SK-N-SH (cell line): ENCODE data around the gene SEZ6L2. TPM values are rescaled to one million over a fixed set of nuclear protein-coding genes. Genes with fewer than 3 reads are reported as not detected.
"Not testable (repeated sequence)": the region's sequence is repeated elsewhere in the genome, so short reads cannot be mapped to it uniquely, and the experiment has no call there.

Experiments used
- CTCF ChIA-PET: fragments of 300-600, 350-600 bp; formaldehyde crosslinking; extraction: SDS; loops from one replicate; lab custom pipeline; 2021; lab: Yijun Ruan, JAX
- POLR2A ChIA-PET: fragments of 350-600 bp; sonication (Branson Sonifier 250); formaldehyde crosslinking; extraction: SDS; loops from one replicate; lab custom pipeline; 2020; ENCODE audit warnings: antibody characterized with exemption, inconsistent platforms; lab: Yijun Ruan, JAX
- DNase-seq: peaks from one replicate; pipeline ENCODE4 v3.0.0; 2012
- H2AFZ ChIP-seq: fragments of 200-600 bp; sonication (generic); 2 replicates; pipeline ENCODE4 v1.8.1; 2016; ENCODE audit warnings: antibody characterized with exemption, mild to moderate bottlenecking, low read depth
- H3F3A ChIP-seq: fragments of 200-600 bp; sonication (generic); replicated peaks from 2 replicates; pipeline ENCODE3; 2016; ENCODE audit warnings: antibody characterized with exemption, mild to moderate bottlenecking; ENCODE audit not compliant: insufficient read depth
- H3K27ac ChIP-seq, 2 experiments: fragments of 200-500 bp in 1 of 2; fragments of 200-600 bp in 1 of 2; sonication (Bioruptor generic) in 1 of 2; sonication (generic), shearing (Covaris generic) in 1 of 2; 2 replicates each; pipeline versions ENCODE4 v1.5.1 to v1.6.1; 2014 to 2016; ENCODE audit warnings: low read depth in 2 of 2, inconsistent platforms in 1 of 2, low read length in 1 of 2, mild to moderate bottlenecking in 1 of 2, mixed read lengths in 1 of 2
- H3K27me3 ChIP-seq: fragments of 200-600 bp; sonication (generic), shearing (Covaris generic); 2 replicates; pipeline ENCODE4 v1.6.1; 2016; ENCODE audit warnings: mixed run types; ENCODE audit not compliant: insufficient read depth
- H3K36me3 ChIP-seq, 2 experiments: fragments of 200-500 bp in 1 of 2; fragments of 200-600 bp in 1 of 2; sonication (Bioruptor generic) in 1 of 2; sonication (generic) in 1 of 2; replicated peaks in 1 of 2; 2 replicates each; pipeline versions ENCODE3 to v1.5.1; 2014 to 2016; ENCODE audit warnings: low read length in 1 of 2, mild to moderate bottlenecking in 1 of 2; ENCODE audit not compliant: insufficient read depth in 2 of 2, control insufficient read depth in 1 of 2
- H3K4me1 ChIP-seq, 2 experiments: fragments of 200-500 bp in 1 of 2; fragments of 200-600 bp in 1 of 2; sonication (Bioruptor generic) in 1 of 2; sonication (generic), shearing (Covaris generic) in 1 of 2; 2 replicates each; pipeline versions ENCODE4 v1.5.1 to v1.6.1; 2014 to 2016; ENCODE audit warnings: low read depth in 1 of 2, low read length in 1 of 2, mixed run types in 1 of 2; ENCODE audit not compliant: insufficient read depth in 2 of 2, control insufficient read depth in 1 of 2
- H3K4me2 ChIP-seq: fragments of 200-600 bp; sonication (generic), shearing (Covaris generic); 2 replicates; pipeline ENCODE4 v1.6.1; 2017; ENCODE audit warnings: mixed run types
- H3K4me3 ChIP-seq, 2 experiments: fragments of 200-500 bp in 1 of 2; fragments of 200-600 bp in 1 of 2; sonication (Bioruptor generic) in 1 of 2; sonication (generic), shearing (Covaris generic) in 1 of 2; 2 replicates each; pipeline versions ENCODE4 v1.5.1 to v1.8.1; 2014 to 2016; ENCODE audit warnings: low read depth in 2 of 2, inconsistent platforms in 1 of 2, low read length in 1 of 2, mild to moderate bottlenecking in 1 of 2, mixed read lengths in 1 of 2, moderate library complexity in 1 of 2
- H3K79me2 ChIP-seq: fragments of 200-600 bp; sonication (generic); 2 replicates; pipeline ENCODE4 v1.8.1; 2017; ENCODE audit warnings: mild to moderate bottlenecking; ENCODE audit not compliant: insufficient read depth
- H3K9ac ChIP-seq: fragments of 200-600 bp; sonication (generic); 2 replicates; pipeline ENCODE4 v1.6.1; 2017; ENCODE audit warnings: mixed run types
- H3K9me2 ChIP-seq: fragments of 200-600 bp; sonication (generic); 2 replicates; pipeline ENCODE4 v1.6.1; 2017; ENCODE audit warnings: mixed run types
- H3K9me3 ChIP-seq: fragments of 200-600 bp; sonication (generic); 2 replicates; pipeline ENCODE4 v1.6.1; 2017; ENCODE audit warnings: mixed run types, mild to moderate bottlenecking, moderate library complexity
- H4K20me1 ChIP-seq: fragments of 200-600 bp; sonication (generic); 2 replicates; pipeline ENCODE4 v1.6.1; 2017; ENCODE audit warnings: mild to moderate bottlenecking, mixed run types; ENCODE audit not compliant: insufficient read depth
- GATA2 ChIP-seq: sonication (generic); formaldehyde crosslinking; IDR thresholded peaks from 2 replicates; pipeline ENCODE4 v1.5.0; 2020; ENCODE audit warnings: mild to moderate bottlenecking, missing genetic modification reagents
- JUND ChIP-seq: IDR thresholded peaks from 2 replicates; pipeline ENCODE4 v1.4.0; 2012
- MEF2A ChIP-seq: IDR thresholded peaks from 2 replicates; pipeline ENCODE4 v1.4.0; 2012; ENCODE audit warnings: low read depth, borderline replicate concordance
- MXI1 ChIP-seq: IDR thresholded peaks from 2 replicates; pipeline ENCODE4 v1.6.1; 2012; ENCODE audit warnings: mild to moderate bottlenecking, low read depth, low read length, improper control_type of control experiment
- NRF1 ChIP-seq: IDR thresholded peaks from 2 replicates; pipeline ENCODE4 v1.6.1; 2012; ENCODE audit warnings: low read depth, mild to moderate bottlenecking, low read length
- RAD21 ChIP-seq: IDR thresholded peaks from 2 replicates; pipeline ENCODE4 v1.6.1; 2012; ENCODE audit warnings: mild to moderate bottlenecking, low read length
- RCOR1 ChIP-seq: fragments of 150-350 bp; IDR thresholded peaks from 2 replicates; pipeline ENCODE4 v1.6.1; 2017; ENCODE audit warnings: antibody characterized with exemption, low read length
- TCF12 ChIP-seq: IDR thresholded peaks from 2 replicates; pipeline ENCODE4 v1.4.0; 2012
- WGBS: methylation state at CpG from one replicate; pipeline ENCODE4 v1.1.6; 2017; ENCODE audit warnings: low lambda C conversion rate; 5-methylcytosine and 5-hydroxymethylcytosine counted together
- polyA plus RNA-seq, 3 experiments: library from polyadenylated mRNA; depleted of rRNA; stranded (reverse); fragments of >200 nt; gene quantifications; 2 replicates each; pipeline ENCODE4 v1.2.3, GENCODE V29; 2012
- TF ChIP-seq, protein P1 (sequence below): IDR thresholded peaks from 2 replicates; pipeline ENCODE4 v1.4.0; 2012; ENCODE audit warnings: low read depth
- TF ChIP-seq, protein P2 (sequence below): IDR thresholded peaks from 2 replicates; pipeline ENCODE4; 2012
- TF ChIP-seq, protein P3 (sequence below): IDR thresholded peaks from 2 replicates; pipeline ENCODE4 v1.4.0; 2012; ENCODE audit warnings: low read depth, borderline replicate concordance
- TF ChIP-seq, protein P4 (sequence below): fragments of 150-350 bp; IDR thresholded peaks from 2 replicates; pipeline ENCODE4 v1.6.1; 2017; ENCODE audit warnings: antibody characterized with exemption, low read length, low read depth, borderline replicate concordance
- TF ChIP-seq, protein P5 (sequence below): fragments of 200-600 bp; sonication (generic); IDR thresholded peaks from 2 replicates; pipeline ENCODE4 v1.6.1; 2017; ENCODE audit warnings: antibody characterized with exemption, mild to moderate bottlenecking, moderate library complexity
- TF ChIP-seq, protein P6 (sequence below): IDR thresholded peaks from 2 replicates; pipeline ENCODE4 v1.6.1; 2012; ENCODE audit warnings: mild to moderate bottlenecking, low read depth, low read length, moderate library complexity

Gene SEZ6L2
- polyA plus RNA-seq, 1 of the 3 experiments (the other 2 are of a cell fraction) = 59.8 TPM

DNA sequence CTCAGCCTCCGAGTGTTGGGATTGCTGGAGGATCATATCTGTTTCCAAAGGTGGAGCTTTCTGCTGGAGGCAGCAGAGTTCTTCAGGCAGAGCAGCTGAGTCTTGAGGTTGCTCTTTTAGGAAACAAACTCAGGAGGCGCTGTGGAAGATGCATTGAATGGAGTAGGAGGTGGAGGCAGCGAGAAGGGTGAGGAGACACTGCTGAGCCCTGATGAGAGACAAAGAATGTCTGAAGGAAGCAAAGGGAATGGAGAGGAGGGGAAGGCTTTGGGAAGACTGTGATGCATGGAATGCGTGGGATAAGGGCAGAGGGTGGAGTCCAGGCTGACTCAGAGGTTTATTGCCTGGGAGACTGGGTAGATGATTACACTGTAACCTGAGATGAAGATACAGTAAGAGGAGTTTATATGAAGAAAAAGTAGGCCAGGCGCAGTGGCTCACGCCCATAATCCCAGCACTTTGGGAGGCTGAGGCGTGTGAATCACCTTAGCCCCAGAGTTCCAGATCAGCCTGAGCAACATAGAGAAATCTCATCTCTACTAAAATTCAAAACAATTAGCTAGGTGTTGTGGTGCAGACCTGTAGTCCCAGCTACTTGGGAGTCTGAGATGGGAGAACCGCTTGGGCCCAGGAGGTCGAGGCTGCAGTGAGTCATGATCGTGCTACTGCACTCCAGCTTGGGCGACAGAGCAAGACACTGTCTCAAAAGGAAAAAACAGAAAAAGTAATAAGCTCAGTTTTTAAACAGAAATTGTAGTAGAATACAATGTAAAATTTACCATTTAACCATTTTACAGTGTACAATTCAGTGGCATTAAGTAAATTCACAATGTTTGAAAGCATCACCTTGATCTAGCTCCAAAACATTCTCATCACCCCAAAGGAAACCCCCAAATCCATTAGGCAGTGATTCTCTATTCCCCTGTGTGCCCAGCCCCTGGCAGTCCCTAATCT lies 44.8 kb upstream of the SEZ6L2 start (continued):
- TF ChIP-seq GATA2 (CRISPR knock-in tag) = no peak
- TF ChIP-seq, protein P1, sequence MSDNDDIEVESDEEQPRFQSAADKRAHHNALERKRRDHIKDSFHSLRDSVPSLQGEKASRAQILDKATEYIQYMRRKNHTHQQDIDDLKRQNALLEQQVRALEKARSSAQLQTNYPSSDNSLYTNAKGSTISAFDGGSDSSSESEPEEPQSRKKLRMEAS = peak; percentile 22; the same call in 1 of the 2 replicates
- TF ChIP-seq, protein P2, sequence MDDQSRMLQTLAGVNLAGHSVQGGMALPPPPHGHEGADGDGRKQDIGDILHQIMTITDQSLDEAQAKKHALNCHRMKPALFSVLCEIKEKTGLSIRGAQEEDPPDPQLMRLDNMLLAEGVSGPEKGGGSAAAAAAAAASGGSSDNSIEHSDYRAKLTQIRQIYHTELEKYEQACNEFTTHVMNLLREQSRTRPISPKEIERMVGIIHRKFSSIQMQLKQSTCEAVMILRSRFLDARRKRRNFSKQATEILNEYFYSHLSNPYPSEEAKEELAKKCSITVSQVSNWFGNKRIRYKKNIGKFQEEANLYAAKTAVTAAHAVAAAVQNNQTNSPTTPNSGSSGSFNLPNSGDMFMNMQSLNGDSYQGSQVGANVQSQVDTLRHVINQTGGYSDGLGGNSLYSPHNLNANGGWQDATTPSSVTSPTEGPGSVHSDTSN = no peak; the same call in 1 of the 2 replicates
- 0 out of 2 replicates have a peak, but pooled peaks have one; percentile 16 for TF ChIP-seq TCF12
- TF ChIP-seq RAD21 = no peak
- no peak for TF ChIP-seq MEF2A
- no peak for TF ChIP-seq MXI1
- TF ChIP-seq RCOR1 = no peak
- TF ChIP-seq, protein P3, sequence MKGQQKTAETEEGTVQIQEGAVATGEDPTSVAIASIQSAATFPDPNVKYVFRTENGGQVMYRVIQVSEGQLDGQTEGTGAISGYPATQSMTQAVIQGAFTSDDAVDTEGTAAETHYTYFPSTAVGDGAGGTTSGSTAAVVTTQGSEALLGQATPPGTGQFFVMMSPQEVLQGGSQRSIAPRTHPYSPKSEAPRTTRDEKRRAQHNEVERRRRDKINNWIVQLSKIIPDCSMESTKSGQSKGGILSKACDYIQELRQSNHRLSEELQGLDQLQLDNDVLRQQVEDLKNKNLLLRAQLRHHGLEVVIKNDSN = no peak
- TF ChIP-seq, protein P4, sequence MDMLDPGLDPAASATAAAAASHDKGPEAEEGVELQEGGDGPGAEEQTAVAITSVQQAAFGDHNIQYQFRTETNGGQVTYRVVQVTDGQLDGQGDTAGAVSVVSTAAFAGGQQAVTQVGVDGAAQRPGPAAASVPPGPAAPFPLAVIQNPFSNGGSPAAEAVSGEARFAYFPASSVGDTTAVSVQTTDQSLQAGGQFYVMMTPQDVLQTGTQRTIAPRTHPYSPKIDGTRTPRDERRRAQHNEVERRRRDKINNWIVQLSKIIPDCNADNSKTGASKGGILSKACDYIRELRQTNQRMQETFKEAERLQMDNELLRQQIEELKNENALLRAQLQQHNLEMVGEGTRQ = no peak
- TF ChIP-seq, all 33 proteins: peak for 14

DNA sequence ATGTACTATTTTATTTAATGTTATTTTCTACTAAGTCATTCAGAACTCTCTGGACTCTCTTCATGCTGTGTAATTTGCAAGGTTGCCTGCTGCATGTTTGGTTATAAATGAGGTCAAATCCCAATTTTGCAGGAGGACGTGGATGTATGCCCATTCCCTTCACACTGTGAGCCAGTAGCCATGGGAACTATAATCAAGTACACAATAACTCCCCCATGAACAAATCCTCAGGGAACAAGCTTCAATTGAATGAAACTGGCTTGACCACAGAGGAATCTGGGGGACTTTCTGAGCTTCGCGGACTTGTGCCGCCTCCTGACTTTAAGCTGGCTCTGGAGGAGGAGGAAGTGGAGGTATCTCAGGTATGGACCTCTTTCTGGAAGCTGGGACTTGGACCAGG lies 41.3 kb upstream of the SEZ6L2 start:
- WGBS = 86% methylated on average over 4 of the region's 4 CpGs
- H2AFZ ChIP-seq = no peak overlapping the region
- no peaks in the 10 kb centered on the region for H3K27me3 ChIP-seq
- no peak overlapping the region for H3K9ac ChIP-seq
- no peak overlapping the region for H3K27ac ChIP-seq
- no peaks in the 10 kb centered on the region for H3K9me3 ChIP-seq
- ChIA-PET POLR2A (no interaction called here), CTCF (interaction anchor here (1.2 kb wide), 1 partner anchor 171 kb away, joined by 3 read pairs; no protein-coding TSS in a partner anchor)
- H3K36me3 ChIP-seq = no peaks in the 10 kb centered on the region
- H3K9me2 ChIP-seq = no peaks in the 10 kb centered on the region
- H3K4me2 ChIP-seq = no peak overlapping the region
- no peak for DNase-seq
- TF ChIP-seq NRF1 (no peak), JUND (no peak)
- TF ChIP-seq, protein P5, sequence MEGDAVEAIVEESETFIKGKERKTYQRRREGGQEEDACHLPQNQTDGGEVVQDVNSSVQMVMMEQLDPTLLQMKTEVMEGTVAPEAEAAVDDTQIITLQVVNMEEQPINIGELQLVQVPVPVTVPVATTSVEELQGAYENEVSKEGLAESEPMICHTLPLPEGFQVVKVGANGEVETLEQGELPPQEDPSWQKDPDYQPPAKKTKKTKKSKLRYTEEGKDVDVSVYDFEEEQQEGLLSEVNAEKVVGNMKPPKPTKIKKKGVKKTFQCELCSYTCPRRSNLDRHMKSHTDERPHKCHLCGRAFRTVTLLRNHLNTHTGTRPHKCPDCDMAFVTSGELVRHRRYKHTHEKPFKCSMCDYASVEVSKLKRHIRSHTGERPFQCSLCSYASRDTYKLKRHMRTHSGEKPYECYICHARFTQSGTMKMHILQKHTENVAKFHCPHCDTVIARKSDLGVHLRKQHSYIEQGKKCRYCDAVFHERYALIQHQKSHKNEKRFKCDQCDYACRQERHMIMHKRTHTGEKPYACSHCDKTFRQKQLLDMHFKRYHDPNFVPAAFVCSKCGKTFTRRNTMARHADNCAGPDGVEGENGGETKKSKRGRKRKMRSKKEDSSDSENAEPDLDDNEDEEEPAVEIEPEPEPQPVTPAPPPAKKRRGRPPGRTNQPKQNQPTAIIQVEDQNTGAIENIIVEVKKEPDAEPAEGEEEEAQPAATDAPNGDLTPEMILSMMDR = no peak
- TF ChIP-seq, protein P6, sequence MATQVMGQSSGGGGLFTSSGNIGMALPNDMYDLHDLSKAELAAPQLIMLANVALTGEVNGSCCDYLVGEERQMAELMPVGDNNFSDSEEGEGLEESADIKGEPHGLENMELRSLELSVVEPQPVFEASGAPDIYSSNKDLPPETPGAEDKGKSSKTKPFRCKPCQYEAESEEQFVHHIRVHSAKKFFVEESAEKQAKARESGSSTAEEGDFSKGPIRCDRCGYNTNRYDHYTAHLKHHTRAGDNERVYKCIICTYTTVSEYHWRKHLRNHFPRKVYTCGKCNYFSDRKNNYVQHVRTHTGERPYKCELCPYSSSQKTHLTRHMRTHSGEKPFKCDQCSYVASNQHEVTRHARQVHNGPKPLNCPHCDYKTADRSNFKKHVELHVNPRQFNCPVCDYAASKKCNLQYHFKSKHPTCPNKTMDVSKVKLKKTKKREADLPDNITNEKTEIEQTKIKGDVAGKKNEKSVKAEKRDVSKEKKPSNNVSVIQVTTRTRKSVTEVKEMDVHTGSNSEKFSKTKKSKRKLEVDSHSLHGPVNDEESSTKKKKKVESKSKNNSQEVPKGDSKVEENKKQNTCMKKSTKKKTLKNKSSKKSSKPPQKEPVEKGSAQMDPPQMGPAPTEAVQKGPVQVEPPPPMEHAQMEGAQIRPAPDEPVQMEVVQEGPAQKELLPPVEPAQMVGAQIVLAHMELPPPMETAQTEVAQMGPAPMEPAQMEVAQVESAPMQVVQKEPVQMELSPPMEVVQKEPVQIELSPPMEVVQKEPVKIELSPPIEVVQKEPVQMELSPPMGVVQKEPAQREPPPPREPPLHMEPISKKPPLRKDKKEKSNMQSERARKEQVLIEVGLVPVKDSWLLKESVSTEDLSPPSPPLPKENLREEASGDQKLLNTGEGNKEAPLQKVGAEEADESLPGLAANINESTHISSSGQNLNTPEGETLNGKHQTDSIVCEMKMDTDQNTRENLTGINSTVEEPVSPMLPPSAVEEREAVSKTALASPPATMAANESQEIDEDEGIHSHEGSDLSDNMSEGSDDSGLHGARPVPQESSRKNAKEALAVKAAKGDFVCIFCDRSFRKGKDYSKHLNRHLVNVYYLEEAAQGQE = no peak
- TF ChIP-seq, all 33 proteins: peak for 0
- no peak overlapping the region for H3K4me3 ChIP-seq
- no peaks in the 10 kb centered on the region for H3K79me2 ChIP-seq
- H3F3A ChIP-seq = peaks cover 19% of the 10 kb centered on the region
- peaks cover 2 to 10% of the 10 kb centered on the region in 2 experiments; a peak in 1 of 4 replicates for H3K4me1 ChIP-seq
- no peaks in the 10 kb centered on the region for H4K20me1 ChIP-seq

DNA sequence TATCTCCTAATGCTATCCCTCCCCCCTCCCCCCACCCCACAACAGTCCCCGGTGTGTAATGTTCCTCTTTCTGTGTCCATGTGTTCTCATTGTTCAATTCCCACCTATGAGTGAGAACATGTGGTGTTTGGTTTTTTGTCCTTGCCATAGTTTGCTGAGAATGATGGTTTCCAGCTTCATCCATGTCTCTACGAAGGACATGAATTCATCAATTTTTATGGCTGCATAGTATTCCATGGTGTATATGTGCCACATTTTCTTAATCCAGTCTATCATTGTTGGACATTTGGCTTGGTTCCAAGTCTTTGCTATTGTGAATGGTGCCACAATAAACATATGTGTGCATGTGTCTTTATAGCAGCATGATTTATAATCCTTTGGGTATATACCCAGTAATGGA lies 32.4 kb upstream of the SEZ6L2 start:
- H4K20me1 ChIP-seq, CTCF ChIA-PET: not testable (repeated sequence)
- 81% methylated on average over 2 of the region's 2 CpGs for WGBS

More for the DNA sequence above, 32.4 kb upstream of the SEZ6L2 start:
- POLR2A ChIA-PET, H3K4me2 ChIP-seq, H3K27me3 ChIP-seq, H3F3A ChIP-seq, H3K9ac ChIP-seq, H3K79me2 ChIP-seq, H3K4me3 ChIP-seq, DNase-seq, H3K27ac ChIP-seq, H3K36me3 ChIP-seq, H3K9me3 ChIP-seq, H3K4me1 ChIP-seq, H3K9me2 ChIP-seq, H2AFZ ChIP-seq: not testable (repeated sequence)
